K562 (cell line): ENCODE data around the gene OBP2A. TPM values are rescaled to one million over a fixed set of nuclear protein-coding genes. Genes with fewer than 3 reads are reported as not detected.

Source experiments
- FOXA3 ChIP-seq, 2 experiments: fragments of 450-650 bp in 1 of 2; sonication (generic) in 1 of 2; formaldehyde crosslinking; IDR thresholded peaks in 1 of 2; conservative IDR thresholded peaks in 1 of 2; 2 replicates each; pipeline versions ENCODE4 v1.4.0 to v1.8.0; 2020 to 2022; ENCODE audit warnings: mild to moderate bottlenecking in 2 of 2, missing genetic modification reagents in 1 of 2
- HMGN3 ChIP-seq: IDR thresholded peaks from 2 replicates; pipeline ENCODE4 v1.6.1; 2011; ENCODE audit warnings: borderline replicate concordance, low read depth, mild to moderate bottlenecking, mixed read lengths, low read length; ENCODE audit not compliant: insufficient read length; ENCODE audit errors: extremely low read depth
- KDM5B ChIP-seq: fragments of 200-600 bp; sonication (generic); IDR thresholded peaks from 2 replicates; pipeline ENCODE4 v1.6.1; 2012; ENCODE audit warnings: low read depth, mild to moderate bottlenecking, moderate library complexity, low read length, control low read depth, inconsistent platforms; ENCODE audit not compliant: insufficient replicate concordance
- L3MBTL2 ChIP-seq: fragments of 450-650 bp; IDR thresholded peaks from 2 replicates; pipeline ENCODE4 v1.6.1; 2016; ENCODE audit warnings: mild to moderate bottlenecking, moderate library complexity
- MCM3 ChIP-seq: fragments of 450-650 bp; IDR thresholded peaks from 2 replicates; pipeline ENCODE4 v1.6.1; 2016
- SAP30 ChIP-seq: fragments of 200-600 bp; sonication (generic); IDR thresholded peaks from 2 replicates; pipeline ENCODE4 v1.6.1; 2012; ENCODE audit warnings: borderline replicate concordance, low read depth, mild to moderate bottlenecking, moderate library complexity, low read length, control low read depth, inconsistent platforms; ENCODE audit not compliant: insufficient read depth, poor library complexity, severe bottlenecking
- TBP ChIP-seq: optimal IDR thresholded peaks from 2 replicates; pipeline ENCODE3; 2011; ENCODE audit warnings: low read depth, low read length, improper control_type of control experiment
- TRIM28 ChIP-seq: fragments of 450-650 bp; IDR thresholded peaks from 2 replicates; pipeline ENCODE4 v1.6.1; 2017
- ZFPM2 ChIP-seq: fragments of 250-450 bp; sonication (Bioruptor Pico); IDR thresholded peaks from 2 replicates; pipeline ENCODE4 v1.5.1; 2022; ENCODE audit warnings: mild to moderate bottlenecking
- ZNF699 ChIP-seq: fragments of 250-450 bp; sonication (Bioruptor Pico); IDR thresholded peaks from 2 replicates; pipeline ENCODE4 v1.8.0; 2021; ENCODE audit warnings: mild to moderate bottlenecking, moderate library complexity; ENCODE audit not compliant: insufficient replicate concordance
- polyA plus RNA-seq, 8 experiments: library from polyadenylated mRNA; depleted of rRNA in 4 of 8; stranded (reverse) in 5 of 8; unstranded in 3 of 8; fragments of >200 nt; fragmentation: Nextera tagmentation in 2 of 8; fragmentation: Illumina TruSeq in 1 of 8; extraction: Ambion mirVana in 2 of 8; extraction: Trizol in 1 of 8; gene quantifications; 2 replicates each; pipeline versions ENCODE4 v1.2.1 to v1.2.3, GENCODE V29; 2011 to 2014; ENCODE audit warnings: inconsistent platforms in 1 of 8, missing spikeins in 1 of 8
- total RNA-seq, 7 experiments: library from RNA; depleted of rRNA in 6 of 7; stranded (reverse); fragments of >200 nt in 6 of 7; fragmentation: Illumina TruSeq in 2 of 7; extraction: Trizol in 2 of 7; gene quantifications; 2 replicates each; pipeline versions ENCODE4 v1.2.1 to v1.2.3, GENCODE V29; 2011 to 2021; ENCODE audit warnings: low replicate concordance in 1 of 7
- TF ChIP-seq, protein P1 (sequence below), 2 experiments: IDR thresholded peaks; 2 replicates each; pipeline ENCODE4 v1.6.1; 2012; ENCODE audit warnings: improper control_type of control experiment in 2 of 2, low read depth in 2 of 2, low read length in 2 of 2, borderline replicate concordance in 1 of 2
- TF ChIP-seq, protein P2 (sequence below): IDR thresholded peaks from 2 replicates; pipeline ENCODE4 v1.6.1; 2014; ENCODE audit warnings: antibody characterized with exemption
- TF ChIP-seq, protein P3 (sequence below): fragments of 450-650 bp; IDR thresholded peaks from 2 replicates; pipeline ENCODE4 v1.6.1; 2016; ENCODE audit warnings: borderline replicate concordance
- TF ChIP-seq, protein P4 (sequence below), 3 experiments: IDR thresholded peaks in 2 of 3; conservative IDR thresholded peaks in 1 of 3; 2 replicates each; pipeline ENCODE4 v1.5.1; 2011 to 2012; ENCODE audit warnings: low read length in 3 of 3, mild to moderate bottlenecking in 3 of 3, control low read depth in 2 of 3, improper control_type of control experiment in 1 of 3, inconsistent platforms in 1 of 3, low read depth in 1 of 3, mixed read lengths in 1 of 3, moderate library complexity in 1 of 3; ENCODE audit not compliant: insufficient read depth in 2 of 3
- TF ChIP-seq, protein P5 (sequence below): sonication (generic); formaldehyde crosslinking; IDR thresholded peaks from 2 replicates; pipeline ENCODE4 v1.8.0; 2022; ENCODE audit warnings: mild to moderate bottlenecking, missing genetic modification reagents
- TF ChIP-seq, protein P6 (sequence below), 2 experiments: fragments of 250-450 bp in 1 of 2; fragments of 450-650 bp in 1 of 2; sonication (Bioruptor Pico) in 1 of 2; IDR thresholded peaks; 2 replicates each; pipeline versions ENCODE4 v1.6.1 to v1.8.0; 2016 to 2021; ENCODE audit warnings: mild to moderate bottlenecking in 2 of 2, moderate library complexity in 2 of 2, missing compliant biosample characterization in 1 of 2, missing genetic modification characterization in 1 of 2

The OBP2A gene
- total and polyA plus RNA-seq, 9 of the 15 experiments (the other 6 are each of a cell fraction or from before 2014, with no cell fraction given): not detected

DNA sequence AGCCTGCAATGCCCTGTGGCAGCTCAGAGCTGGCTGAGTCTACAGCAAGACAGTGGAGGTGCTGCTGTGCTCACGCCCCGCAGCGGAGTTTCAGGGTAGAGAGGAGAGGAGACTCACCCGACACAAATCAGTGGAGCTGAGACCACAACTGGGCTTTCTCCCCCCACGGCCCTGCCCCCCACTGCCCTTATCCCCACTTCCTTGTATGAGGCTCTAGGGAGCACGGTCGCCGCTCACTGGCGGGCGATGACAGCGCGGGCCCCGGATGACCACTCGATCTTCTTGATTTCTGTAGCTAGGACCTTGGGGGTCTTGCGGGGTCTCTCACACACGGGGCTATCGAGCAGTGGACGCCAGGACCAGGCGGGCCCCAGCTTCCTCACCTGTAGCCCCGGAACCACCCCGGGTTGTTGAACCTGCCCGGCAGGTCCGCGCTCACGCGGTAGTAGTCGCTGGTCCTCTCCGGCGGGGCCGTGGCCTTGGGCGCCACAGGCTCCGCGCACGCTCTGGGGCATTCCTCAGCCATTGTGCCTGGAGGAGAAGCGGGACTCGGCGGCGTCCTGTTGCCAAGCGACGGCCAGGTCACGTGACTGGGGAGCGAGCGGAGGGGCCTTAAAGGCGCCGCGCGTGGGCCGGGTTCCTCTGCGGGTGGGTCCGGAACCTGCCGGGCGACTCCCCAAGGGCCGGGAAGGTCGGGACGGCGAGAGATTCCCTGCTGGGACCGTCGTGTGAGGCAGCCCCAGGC is 46.4 kb upstream of the OBP2A start (continued):
- TF ChIP-seq, protein P1, sequence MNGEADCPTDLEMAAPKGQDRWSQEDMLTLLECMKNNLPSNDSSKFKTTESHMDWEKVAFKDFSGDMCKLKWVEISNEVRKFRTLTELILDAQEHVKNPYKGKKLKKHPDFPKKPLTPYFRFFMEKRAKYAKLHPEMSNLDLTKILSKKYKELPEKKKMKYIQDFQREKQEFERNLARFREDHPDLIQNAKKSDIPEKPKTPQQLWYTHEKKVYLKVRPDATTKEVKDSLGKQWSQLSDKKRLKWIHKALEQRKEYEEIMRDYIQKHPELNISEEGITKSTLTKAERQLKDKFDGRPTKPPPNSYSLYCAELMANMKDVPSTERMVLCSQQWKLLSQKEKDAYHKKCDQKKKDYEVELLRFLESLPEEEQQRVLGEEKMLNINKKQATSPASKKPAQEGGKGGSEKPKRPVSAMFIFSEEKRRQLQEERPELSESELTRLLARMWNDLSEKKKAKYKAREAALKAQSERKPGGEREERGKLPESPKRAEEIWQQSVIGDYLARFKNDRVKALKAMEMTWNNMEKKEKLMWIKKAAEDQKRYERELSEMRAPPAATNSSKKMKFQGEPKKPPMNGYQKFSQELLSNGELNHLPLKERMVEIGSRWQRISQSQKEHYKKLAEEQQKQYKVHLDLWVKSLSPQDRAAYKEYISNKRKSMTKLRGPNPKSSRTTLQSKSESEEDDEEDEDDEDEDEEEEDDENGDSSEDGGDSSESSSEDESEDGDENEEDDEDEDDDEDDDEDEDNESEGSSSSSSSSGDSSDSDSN (IDR thresholded peaks at IDR 0.05; ENCODE audit: borderline replicate concordance in 1 of 2, low read depth in 2 of 2, low read length in 2 of 2): no peak
- peak; percentile 93 for TF ChIP-seq SAP30
- no peak for TF ChIP-seq ZNF699
- peak; percentile 15 for TF ChIP-seq KDM5B
- TF ChIP-seq, protein P2, sequence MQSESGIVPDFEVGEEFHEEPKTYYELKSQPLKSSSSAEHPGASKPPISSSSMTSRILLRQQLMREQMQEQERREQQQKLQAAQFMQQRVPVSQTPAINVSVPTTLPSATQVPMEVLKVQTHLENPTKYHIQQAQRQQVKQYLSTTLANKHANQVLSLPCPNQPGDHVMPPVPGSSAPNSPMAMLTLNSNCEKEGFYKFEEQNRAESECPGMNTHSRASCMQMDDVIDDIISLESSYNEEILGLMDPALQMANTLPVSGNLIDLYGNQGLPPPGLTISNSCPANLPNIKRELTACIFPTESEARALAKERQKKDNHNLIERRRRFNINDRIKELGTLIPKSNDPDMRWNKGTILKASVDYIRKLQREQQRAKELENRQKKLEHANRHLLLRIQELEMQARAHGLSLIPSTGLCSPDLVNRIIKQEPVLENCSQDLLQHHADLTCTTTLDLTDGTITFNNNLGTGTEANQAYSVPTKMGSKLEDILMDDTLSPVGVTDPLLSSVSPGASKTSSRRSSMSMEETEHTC: peak; percentile 69; the same call in 1 of the 2 replicates
- TF ChIP-seq L3MBTL2: peak; percentile 11; the same call in 1 of the 2 replicates
- TF ChIP-seq ZFPM2: no peak
- no peak for TF ChIP-seq TRIM28
- peak in 1 of 2 experiments; percentile 7; a peak in 1 of 4 replicates for TF ChIP-seq FOXA3 (CRISPR knock-in tag; conservative IDR thresholded peaks at IDR 0.05 in 1 of 2, IDR thresholded peaks at IDR 0.05 in 1 of 2)
- peak; percentile 47 for TF ChIP-seq TBP
- TF ChIP-seq, protein P3, sequence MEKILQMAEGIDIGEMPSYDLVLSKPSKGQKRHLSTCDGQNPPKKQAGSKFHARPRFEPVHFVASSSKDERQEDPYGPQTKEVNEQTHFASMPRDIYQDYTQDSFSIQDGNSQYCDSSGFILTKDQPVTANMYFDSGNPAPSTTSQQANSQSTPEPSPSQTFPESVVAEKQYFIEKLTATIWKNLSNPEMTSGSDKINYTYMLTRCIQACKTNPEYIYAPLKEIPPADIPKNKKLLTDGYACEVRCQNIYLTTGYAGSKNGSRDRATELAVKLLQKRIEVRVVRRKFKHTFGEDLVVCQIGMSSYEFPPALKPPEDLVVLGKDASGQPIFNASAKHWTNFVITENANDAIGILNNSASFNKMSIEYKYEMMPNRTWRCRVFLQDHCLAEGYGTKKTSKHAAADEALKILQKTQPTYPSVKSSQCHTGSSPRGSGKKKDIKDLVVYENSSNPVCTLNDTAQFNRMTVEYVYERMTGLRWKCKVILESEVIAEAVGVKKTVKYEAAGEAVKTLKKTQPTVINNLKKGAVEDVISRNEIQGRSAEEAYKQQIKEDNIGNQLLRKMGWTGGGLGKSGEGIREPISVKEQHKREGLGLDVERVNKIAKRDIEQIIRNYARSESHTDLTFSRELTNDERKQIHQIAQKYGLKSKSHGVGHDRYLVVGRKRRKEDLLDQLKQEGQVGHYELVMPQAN: peak; percentile 96
- TF ChIP-seq, protein P4, sequence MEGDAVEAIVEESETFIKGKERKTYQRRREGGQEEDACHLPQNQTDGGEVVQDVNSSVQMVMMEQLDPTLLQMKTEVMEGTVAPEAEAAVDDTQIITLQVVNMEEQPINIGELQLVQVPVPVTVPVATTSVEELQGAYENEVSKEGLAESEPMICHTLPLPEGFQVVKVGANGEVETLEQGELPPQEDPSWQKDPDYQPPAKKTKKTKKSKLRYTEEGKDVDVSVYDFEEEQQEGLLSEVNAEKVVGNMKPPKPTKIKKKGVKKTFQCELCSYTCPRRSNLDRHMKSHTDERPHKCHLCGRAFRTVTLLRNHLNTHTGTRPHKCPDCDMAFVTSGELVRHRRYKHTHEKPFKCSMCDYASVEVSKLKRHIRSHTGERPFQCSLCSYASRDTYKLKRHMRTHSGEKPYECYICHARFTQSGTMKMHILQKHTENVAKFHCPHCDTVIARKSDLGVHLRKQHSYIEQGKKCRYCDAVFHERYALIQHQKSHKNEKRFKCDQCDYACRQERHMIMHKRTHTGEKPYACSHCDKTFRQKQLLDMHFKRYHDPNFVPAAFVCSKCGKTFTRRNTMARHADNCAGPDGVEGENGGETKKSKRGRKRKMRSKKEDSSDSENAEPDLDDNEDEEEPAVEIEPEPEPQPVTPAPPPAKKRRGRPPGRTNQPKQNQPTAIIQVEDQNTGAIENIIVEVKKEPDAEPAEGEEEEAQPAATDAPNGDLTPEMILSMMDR (IDR thresholded peaks at IDR 0.05 in 2 of 3, conservative IDR thresholded peaks at IDR 0.05 in 1 of 3; ENCODE audit: insufficient read depth in 2 of 3, low read depth in 1 of 3, low read length in 3 of 3): peak in 2 of 3 experiments; percentile 25 to 39; a peak in 3 of 6 replicates
- TF ChIP-seq HMGN3: peak; percentile 53
- TF ChIP-seq, protein P5, sequence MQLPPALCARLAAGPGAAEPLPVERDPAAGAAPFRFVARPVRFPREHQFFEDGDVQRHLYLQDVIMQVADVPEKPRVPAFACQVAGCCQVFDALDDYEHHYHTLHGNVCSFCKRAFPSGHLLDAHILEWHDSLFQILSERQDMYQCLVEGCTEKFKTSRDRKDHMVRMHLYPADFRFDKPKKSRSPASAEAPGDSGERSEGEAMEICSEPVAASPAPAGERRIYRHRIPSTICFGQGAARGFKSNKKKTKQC (CRISPR knock-in tag): peak; percentile 26; the same call in 1 of the 2 replicates
- TF ChIP-seq, protein P6, sequence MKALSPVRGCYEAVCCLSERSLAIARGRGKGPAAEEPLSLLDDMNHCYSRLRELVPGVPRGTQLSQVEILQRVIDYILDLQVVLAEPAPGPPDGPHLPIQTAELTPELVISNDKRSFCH (CRISPR knock-in tag; IDR thresholded peaks at IDR 0.05): no peak
- TF ChIP-seq, protein P6 (tag; IDR thresholded peaks at IDR 0.05): no peak
- TF ChIP-seq MCM3: no peak
